CD4-positive, alpha-beta T cell treated with Interleukin-10 for 1 hour (primary cell): ENCODE results near the gene ATPAF2.
A peak's percentile ranks its signal among the peaks of the same experiment; 100 is the strongest.

Source experiments
- DNase-seq: peaks from one replicate; pipeline ENCODE4 v3.0.0-alpha.2; 2020

The ATPAF2 gene

GRCh38 chr17:18038861-18039534, at the start of gene ATPAF2, which contains the start of gene GID4:
Gene ATPAF2 (minus strand): TSS chr17:18039168. CDS start chr17:18039013, 155 bp downstream.
Gene GID4 (plus strand): TSS chr17:18039408. CDS start chr17:18039465, 57 bp downstream.
- DNase-seq: peak; percentile 100

GRCh38 chr17:18087610-18088491, 48.9 kb upstream of the ATPAF2 start, which contains the start of gene DRG2:
Gene DRG2 (plus strand): TSS chr17:18087948. CDS start chr17:18088024, 76 bp downstream.
- DNase-seq: peak; percentile 91

- no peak for DNase-seq
These were observed 45.3 kb upstream of the ATPAF2 start for GRCh38 chr17:18084256-18084655.

- no peak for DNase-seq
These were observed 40.6 kb upstream of the ATPAF2 start for GRCh38 chr17:18079543-18079942.

- DNase-seq: no peak
These were observed 38.0 kb upstream of the ATPAF2 start for GRCh38 chr17:18076936-18077335.

GRCh38 chr17:18074566-18075272, 35.8 kb upstream of the ATPAF2 start:
- no peak for DNase-seq

GRCh38 chr17:18071751-18072150, 32.8 kb upstream of the ATPAF2 start:
- no peak for DNase-seq

GRCh38 chr17:18070861-18071340, 31.9 kb upstream of the ATPAF2 start:
- no peak for DNase-seq

- no peak for DNase-seq
These were observed 30.1 kb upstream of the ATPAF2 start for GRCh38 chr17:18069101-18069500.

GRCh38 chr17:18066866-18067265, 27.9 kb upstream of the ATPAF2 start:
- no peak for DNase-seq

- DNase-seq: no peak
These were observed 26.6 kb upstream of the ATPAF2 start for GRCh38 chr17:18065546-18065945.

GRCh38 chr17:18064053-18064452, 25.1 kb upstream of the ATPAF2 start:
- no peak for DNase-seq

GRCh38 chr17:18059283-18059682, 20.3 kb upstream of the ATPAF2 start:
- no peak for DNase-seq

GRCh38 chr17:18056214-18056613, 17.2 kb upstream of the ATPAF2 start:
- no peak for DNase-seq

- no peak for DNase-seq
These were observed 16.6 kb upstream of the ATPAF2 start for GRCh38 chr17:18055597-18055996.

- DNase-seq: no peak
These were observed 6.9 kb upstream of the ATPAF2 start for GRCh38 chr17:18045691-18046350.

- DNase-seq: no peak
These were observed 5.6 kb upstream of the ATPAF2 start for GRCh38 chr17:18044609-18045008.

- DNase-seq: peak; percentile 23
These were observed 4.5 kb upstream of the ATPAF2 start for GRCh38 chr17:18043491-18043890.

GRCh38 chr17:18042983-18043382, 4.0 kb upstream of the ATPAF2 start:
- no peak for DNase-seq

- no peak for DNase-seq
These were observed 2.8 kb upstream of the ATPAF2 start for GRCh38 chr17:18041776-18042175.

- no peak for DNase-seq
These were observed 1.4 kb upstream of the ATPAF2 start for GRCh38 chr17:18040261-18040858.
